Kidney (tissue), 14 donors: ENCODE measurements around the gene EPHA4. TPM values are rescaled to one million over a fixed set of nuclear protein-coding genes. Genes with fewer than 3 reads are reported as not detected.

Source experiments
- DNase-seq, 5 donors: peaks; one replicate each; pipeline ENCODE4 v3.0.0-alpha.2; 2013 to 2020
- FAIRE-seq: peaks from 2 replicates; lab custom pipeline; 2012; peaks lifted over from hg19 to GRCh38; lab: Jason Lieb, UNC
- H3K27ac ChIP-seq, 2 donors: one replicate each; pipeline ENCODE4 v1.7.0; 2013; ENCODE audit warnings: low read depth in 2 of 2, low read length in 2 of 2, inconsistent platforms in 1 of 2
- H3K27me3 ChIP-seq: one replicate; pipeline ENCODE4 v1.7.1; 2013; ENCODE audit warnings: low read length, inconsistent platforms; ENCODE audit not compliant: control insufficient read depth, insufficient read depth
- H3K36me3 ChIP-seq, 3 donors: one replicate each; pipeline versions ENCODE4 v1.7.0 to v1.7.1; 2013; ENCODE audit warnings: low read length in 3 of 3, control low read depth in 1 of 3, inconsistent platforms in 1 of 3; ENCODE audit not compliant: insufficient read depth in 3 of 3, control insufficient read depth in 2 of 3
- H3K4me1 ChIP-seq, 3 donors: one replicate each; pipeline versions ENCODE4 v1.7.0 to v1.7.1; 2013; ENCODE audit warnings: low read length in 3 of 3, inconsistent platforms in 1 of 3, low read depth in 1 of 3; ENCODE audit not compliant: control insufficient read depth in 2 of 3, insufficient read depth in 2 of 3
- H3K4me3 ChIP-seq, 3 donors: one replicate each; pipeline versions ENCODE4 v1.7.0 to v1.8.1; 2013; ENCODE audit warnings: low read length in 3 of 3, control low read depth in 1 of 3, inconsistent platforms in 1 of 3
- H3K9ac ChIP-seq, 3 donors: one replicate each; pipeline versions ENCODE4 v1.7.0 to v1.7.1; 2013; ENCODE audit warnings: low read length in 3 of 3, control low read depth in 1 of 3, inconsistent platforms in 1 of 3
- H3K9me3 ChIP-seq, 3 donors: one replicate each; pipeline versions ENCODE4 v1.7.0 to v1.7.1; 2013; ENCODE audit warnings: low read length in 3 of 3, control low read depth in 1 of 3, inconsistent platforms in 1 of 3; ENCODE audit not compliant: control insufficient read depth in 2 of 3, insufficient read depth in 1 of 3
- CTCF ChIP-seq: IDR thresholded peaks from 3 replicates; pipeline ENCODE4 v1.5.1; 2012; ENCODE audit warnings: mild to moderate bottlenecking, moderate library complexity, borderline replicate concordance; ENCODE audit not compliant: insufficient read depth; ENCODE audit errors: extremely low read depth
- intact Hi-C: fragments of 100-400 bp; cut with DNase I; formaldehyde crosslinking; loops from one replicate; pipeline ENCODE4 v1.11.1; 2022
- polyA plus RNA-seq: library from polyadenylated mRNA; stranded (reverse); fragments of 350-450 nt; fragmentation: Illumina TruSeq; extraction: RNeasy Lipid Tissue Mini Kit (QIAGEN cat#74804); gene quantifications from one replicate; pipeline ENCODE4 v1.2.3, GENCODE V29; 2014; ENCODE audit warnings: low read depth, low replicate concordance; ENCODE audit not compliant: insufficient read depth
- total RNA-seq: library from RNA; stranded (reverse); fragmentation: NEBNext Ultra II Directional; extraction: Animal tissue kit (Norgen Biotek cat#: 25700); gene quantifications from one replicate; pipeline ENCODE4 v1.2.1, GENCODE V29; 2021
- donor health status: control.
- donor health status: control.
- donor health status: control.
- donor health status: control.
- donor health status: control.
- donor health status: DM: yes; HTN: yes; CAD: no.
- donor health status: Normal renal cell carcinoma (clear cell type).

The EPHA4 gene
- total and polyA plus RNA-seq, 2 donors from 2014 or later = 4.8 to 38.0 TPM

- intact Hi-C loops = no loop called here
- Histone ChIP-seq H3K4me1 (peaks cover 0 to 4% (median 0%) of the 10 kb centered on the region in 3 donors), H3K4me3 (no peak overlapping the region), H3K36me3 (no peaks in the 10 kb centered on the region), H3K27ac (no peak overlapping the region), H3K9me3 (no peaks in the 10 kb centered on the region), H3K27me3 (no peaks in the 10 kb centered on the region), H3K9ac (no peak overlapping the region)
- no peak for FAIRE-seq
- no peak for TF ChIP-seq CTCF
- DNase-seq = no peak
These were observed 106.3 kb downstream of the EPHA4 start for GRCh38 chr2:221465776-221466175.

- TF ChIP-seq CTCF = no peak
- H3K9me3 ChIP-seq = no peaks in the 10 kb centered on the region
- DNase-seq = no peak
- H3K4me1 ChIP-seq = peaks cover 0 to 4% (median 0%) of the 10 kb centered on the region in 3 donors
- H3K4me3 ChIP-seq = no peak overlapping the region
- no peak for FAIRE-seq
- no peak overlapping the region for H3K27ac ChIP-seq
- H3K36me3 ChIP-seq = no peaks in the 10 kb centered on the region
- no peaks in the 10 kb centered on the region for H3K27me3 ChIP-seq
- no peak overlapping the region for H3K9ac ChIP-seq
- intact Hi-C loops = no loop called here
These were observed 107.1 kb downstream of the EPHA4 start for GRCh38 chr2:221464971-221465370.

- no peak for FAIRE-seq
- H3K27ac ChIP-seq = no peak overlapping the region
- no peaks in the 10 kb centered on the region for H3K9me3 ChIP-seq
- peaks cover 0 to 4% (median 0%) of the 10 kb centered on the region in 3 donors for H3K4me1 ChIP-seq
- no peaks in the 10 kb centered on the region for H3K27me3 ChIP-seq
- no peak overlapping the region for H3K9ac ChIP-seq
- no peak for TF ChIP-seq CTCF
- H3K4me3 ChIP-seq = no peak overlapping the region
- no peaks in the 10 kb centered on the region for H3K36me3 ChIP-seq
- DNase-seq = no peak
- intact Hi-C loops = no loop called here
These were observed 108.7 kb downstream of the EPHA4 start for GRCh38 chr2:221463241-221463896.

GRCh38 chr2:221461901-221462300 is 110.2 kb downstream of the EPHA4 start:
- Histone ChIP-seq H3K36me3 (no peaks in the 10 kb centered on the region), H3K27ac (no peak overlapping the region), H3K9ac (no peak overlapping the region), H3K9me3 (no peaks in the 10 kb centered on the region), H3K4me3 (no peak overlapping the region), H3K27me3 (no peaks in the 10 kb centered on the region), H3K4me1 (peaks cover 0 to 4% (median 0%) of the 10 kb centered on the region in 3 donors)
- no peak for DNase-seq
- intact Hi-C loops = no loop called here
- no peak for TF ChIP-seq CTCF
- no peak for FAIRE-seq
